ELR (cell line): ENCODE measurements around the gene TFAM.

Experiments used
- DNase-seq: peaks from one replicate; pipeline ENCODE4 v3.0.0-alpha.2; 2015; ENCODE audit warnings: low read depth

The TFAM gene

GRCh38 chr10:58433571-58433970 is 48.4 kb downstream of the TFAM start:
- DNase-seq, result no peak

GRCh38 chr10:58435297-58435985 is 50.2 kb downstream of the TFAM start:
- DNase-seq, result peak; percentile 97

- peak; percentile 65 for DNase-seq
Observed at GRCh38 chr10:58436071-58436470, 50.9 kb downstream of the TFAM start.

GRCh38 chr10:58438340-58438871 is 53.2 kb downstream of the TFAM start:
- DNase-seq, result peak; percentile 61

GRCh38 chr10:58438986-58439385 is 53.8 kb downstream of the TFAM start:
- no peak for DNase-seq

GRCh38 chr10:58439632-58440364 is 54.6 kb downstream of the TFAM start:
- no peak for DNase-seq

GRCh38 chr10:58440484-58440883 is 55.3 kb downstream of the TFAM start:
- DNase-seq, result peak; percentile 49

GRCh38 chr10:58444321-58444720 is 59.1 kb downstream of the TFAM start:
- DNase-seq, result no peak

- DNase-seq, result no peak
Observed at GRCh38 chr10:58444876-58445275, 59.7 kb downstream of the TFAM start.

GRCh38 chr10:58448121-58448935 is 63.1 kb downstream of the TFAM start:
- DNase-seq, result no peak
